ENCODE results near the gene TMEM253.

GRCh38 chr14:21070083-21070609 is 30.7 kb upstream of the TMEM253 start, which contains the start of gene ARHGEF40:
- TF ChIP-seq CTCF (IDR thresholded peaks at IDR 0.05) (no peak), POLR2A (IDR thresholded peaks at IDR 0.05) (no peak)

Measured in lower leg skin (tissue), 3 donors.